Esophagus squamous epithelium (tissue), 5 donors: ENCODE results near the gene ASTN1. TPM values are rescaled to one million over a fixed set of nuclear protein-coding genes. Genes with fewer than 3 reads are reported as not detected.

Experiments used
- DNase-seq: peaks from one replicate; lab custom pipeline; 2025; lab: John Stamatoyannopoulos, UW
- H3K27ac ChIP-seq, 4 donors: fragments of 200-600 bp; sonication (generic); one replicate each; pipeline ENCODE4 v1.5.1; 2016 to 2019; ENCODE audit warnings: mild to moderate bottlenecking in 1 of 4
- H3K27me3 ChIP-seq, 4 donors: fragments of 200-600 bp; sonication (generic); 1 replicate in 3 of 4; 2 replicates in 1 of 4; pipeline versions ENCODE4 v1.5.1 to v1.6.0; 2017 to 2021; ENCODE audit warnings: antibody characterized with exemption in 1 of 4
- H3K36me3 ChIP-seq, 3 donors: fragments of 200-600 bp; sonication (generic); one replicate each; pipeline ENCODE4 v1.5.1; 2016 to 2019
- H3K4me1 ChIP-seq, 3 donors: fragments of 200-600 bp; sonication (generic); one replicate each; pipeline ENCODE4 v1.5.1; 2017 to 2019
- H3K4me3 ChIP-seq, 4 donors: fragments of 200-600 bp; sonication (generic); 1 replicate in 3 of 4; 2 replicates in 1 of 4; pipeline ENCODE4 v1.5.1; 2016 to 2019; ENCODE audit warnings: mild to moderate bottlenecking in 2 of 4, moderate library complexity in 1 of 4
- H3K9me3 ChIP-seq, 3 donors: fragments of 200-600 bp; sonication (generic); one replicate each; pipeline ENCODE4 v1.5.1; 2016 to 2019
- POLR2A ChIP-seq, 4 donors: fragments of 450-650 bp; IDR thresholded peaks; one replicate each; pipeline ENCODE4 v1.6.1; 2017; ENCODE audit warnings: antibody characterized with exemption in 4 of 4, mild to moderate bottlenecking in 4 of 4, moderate library complexity in 3 of 4
- WGBS, 2 donors: methylation state at CpG; one replicate each; pipeline ENCODE4 v1.1.5; 2018; 5-methylcytosine and 5-hydroxymethylcytosine counted together
- intact Hi-C: fragments of 100-400 bp; cut with DNase I; formaldehyde crosslinking; loops from one replicate; pipeline ENCODE4 v1.15.0; 2022
- total RNA-seq, 4 donors: library from RNA; depleted of rRNA; stranded (reverse); fragments of >200 nt; gene quantifications; one replicate each; pipeline ENCODE4 v1.1.0, GENCODE V29; 2016
- TF ChIP-seq, protein P1 (sequence below), 6 experiments: fragments of 450-650 bp in 4 of 6; fragments of 200-600 bp in 2 of 6; sonication (generic) in 2 of 6; IDR thresholded peaks; one replicate each; pipeline ENCODE4 v1.5.1; 2016 to 2019; ENCODE audit warnings: antibody characterized with exemption in 6 of 6, mild to moderate bottlenecking in 4 of 6, moderate library complexity in 4 of 6
- donor health status: DM: yes; HTN: yes; CAD: no.

Gene ASTN1
- total RNA-seq, 4 donors from 2014 or later, result under 0.01 TPM; not detected in 3

DNA sequence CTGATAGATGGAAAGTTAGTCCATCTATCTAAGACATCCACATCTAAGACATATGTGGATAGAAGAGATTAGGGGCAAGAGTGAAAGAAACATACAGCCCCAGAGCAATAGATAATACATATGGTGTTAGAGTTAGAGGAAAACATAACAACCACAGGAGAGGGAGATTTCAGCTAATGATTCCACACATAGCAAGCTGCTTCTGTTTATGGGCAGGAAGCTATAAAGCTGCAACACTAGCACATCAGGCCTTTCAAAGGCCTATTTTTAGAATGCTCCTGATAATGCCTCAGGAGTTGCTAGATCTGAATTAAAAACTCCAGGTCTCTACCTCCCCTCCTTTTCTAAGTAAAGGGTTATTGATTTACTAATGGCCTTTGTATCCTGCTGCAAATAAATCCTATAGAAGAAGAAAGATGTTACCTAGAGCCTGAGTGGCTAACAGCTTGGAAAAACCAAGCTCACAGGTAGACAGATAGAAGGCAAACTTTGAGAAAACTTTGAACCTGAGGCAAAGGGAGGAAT, 42.4 kb upstream of the ASTN1 start:
- Histone ChIP-seq H3K27me3 (no peaks in the 10 kb centered on the region), H3K4me1 (peaks cover 0 to 16% (median 3%) of the 10 kb centered on the region in 3 donors), H3K27ac (no peak overlapping the region), H3K36me3 (no peaks in the 10 kb centered on the region), H3K9me3 (no peaks in the 10 kb centered on the region), H3K4me3 (no peak overlapping the region)
- no peak for DNase-seq
- intact Hi-C loops, result no loop called here
- TF ChIP-seq POLR2A (IDR thresholded peaks at IDR 0.05), result no peak
- TF ChIP-seq, protein P1, sequence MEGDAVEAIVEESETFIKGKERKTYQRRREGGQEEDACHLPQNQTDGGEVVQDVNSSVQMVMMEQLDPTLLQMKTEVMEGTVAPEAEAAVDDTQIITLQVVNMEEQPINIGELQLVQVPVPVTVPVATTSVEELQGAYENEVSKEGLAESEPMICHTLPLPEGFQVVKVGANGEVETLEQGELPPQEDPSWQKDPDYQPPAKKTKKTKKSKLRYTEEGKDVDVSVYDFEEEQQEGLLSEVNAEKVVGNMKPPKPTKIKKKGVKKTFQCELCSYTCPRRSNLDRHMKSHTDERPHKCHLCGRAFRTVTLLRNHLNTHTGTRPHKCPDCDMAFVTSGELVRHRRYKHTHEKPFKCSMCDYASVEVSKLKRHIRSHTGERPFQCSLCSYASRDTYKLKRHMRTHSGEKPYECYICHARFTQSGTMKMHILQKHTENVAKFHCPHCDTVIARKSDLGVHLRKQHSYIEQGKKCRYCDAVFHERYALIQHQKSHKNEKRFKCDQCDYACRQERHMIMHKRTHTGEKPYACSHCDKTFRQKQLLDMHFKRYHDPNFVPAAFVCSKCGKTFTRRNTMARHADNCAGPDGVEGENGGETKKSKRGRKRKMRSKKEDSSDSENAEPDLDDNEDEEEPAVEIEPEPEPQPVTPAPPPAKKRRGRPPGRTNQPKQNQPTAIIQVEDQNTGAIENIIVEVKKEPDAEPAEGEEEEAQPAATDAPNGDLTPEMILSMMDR (IDR thresholded peaks at IDR 0.05), result no peak

DNA sequence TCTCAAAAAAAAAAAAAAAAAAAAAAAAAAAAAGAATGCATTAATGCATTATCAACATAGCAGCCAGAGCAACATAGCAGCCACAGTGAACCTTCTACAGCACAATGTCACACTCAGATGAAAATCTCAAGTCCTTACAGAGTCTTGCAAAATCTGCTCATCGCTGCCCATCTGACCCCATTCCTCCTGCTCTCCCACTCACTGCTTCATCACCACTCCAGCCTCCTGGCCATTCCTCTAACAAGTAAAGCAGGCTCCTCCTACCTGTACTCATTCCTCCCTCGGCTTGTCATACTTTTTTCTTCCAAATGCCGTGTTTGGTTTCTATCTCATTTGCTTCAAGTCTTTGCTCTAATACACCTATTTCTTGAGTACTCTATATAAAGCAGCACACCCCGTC, 35.8 kb upstream of the ASTN1 start:
- Histone ChIP-seq H3K27me3 (peaks cover 0 to 2% (median 0%) of the 10 kb centered on the region in 4 donors), H3K36me3 (no peaks in the 10 kb centered on the region), H3K4me1 (no peaks in the 10 kb centered on the region), H3K27ac (no peak overlapping the region), H3K4me3 (no peak overlapping the region), H3K9me3 (no peaks in the 10 kb centered on the region)
- TF ChIP-seq, protein P1 (IDR thresholded peaks at IDR 0.05), result no peak
- TF ChIP-seq POLR2A (IDR thresholded peaks at IDR 0.05), result no peak
- DNase-seq, result no peak
- 69 to 73% methylated on average over 4 of the region's 4 CpGs for WGBS, 2 donors
- intact Hi-C loops, result no loop called here

DNA sequence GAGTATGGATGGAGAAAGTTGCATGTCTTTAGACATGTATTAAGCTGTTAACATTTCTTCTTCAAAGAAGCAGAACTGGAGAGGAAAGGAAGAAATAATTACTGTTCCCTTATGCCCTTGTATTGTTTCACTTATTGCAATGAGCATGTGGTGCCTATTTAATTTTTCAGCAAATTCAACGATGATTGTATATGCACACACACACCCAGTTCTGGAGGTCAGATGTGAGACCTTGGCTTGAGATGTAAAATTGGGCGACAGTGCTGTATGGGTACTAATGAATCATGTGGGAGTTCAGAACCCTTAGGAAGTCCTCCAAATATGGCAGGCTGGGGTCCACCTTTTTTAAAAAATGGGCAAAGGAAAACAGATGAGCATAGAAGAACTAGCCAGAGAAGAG, 33.7 kb upstream of the ASTN1 start:
- H3K4me3 ChIP-seq, result no peak overlapping the region
- 83 to 95% methylated on average over 2 of the region's 2 CpGs for WGBS, 2 donors
- H3K27ac ChIP-seq, result no peak overlapping the region
- intact Hi-C loops, result no loop called here
- no peaks in the 10 kb centered on the region for H3K36me3 ChIP-seq
- H3K4me1 ChIP-seq, result no peaks in the 10 kb centered on the region
- no peak for DNase-seq
- H3K27me3 ChIP-seq, result peaks cover 0 to 13% (median 0%) of the 10 kb centered on the region in 4 donors
- no peaks in the 10 kb centered on the region for H3K9me3 ChIP-seq
- TF ChIP-seq, protein P1 (IDR thresholded peaks at IDR 0.05), result no peak
- no peak for TF ChIP-seq POLR2A (IDR thresholded peaks at IDR 0.05)

DNA sequence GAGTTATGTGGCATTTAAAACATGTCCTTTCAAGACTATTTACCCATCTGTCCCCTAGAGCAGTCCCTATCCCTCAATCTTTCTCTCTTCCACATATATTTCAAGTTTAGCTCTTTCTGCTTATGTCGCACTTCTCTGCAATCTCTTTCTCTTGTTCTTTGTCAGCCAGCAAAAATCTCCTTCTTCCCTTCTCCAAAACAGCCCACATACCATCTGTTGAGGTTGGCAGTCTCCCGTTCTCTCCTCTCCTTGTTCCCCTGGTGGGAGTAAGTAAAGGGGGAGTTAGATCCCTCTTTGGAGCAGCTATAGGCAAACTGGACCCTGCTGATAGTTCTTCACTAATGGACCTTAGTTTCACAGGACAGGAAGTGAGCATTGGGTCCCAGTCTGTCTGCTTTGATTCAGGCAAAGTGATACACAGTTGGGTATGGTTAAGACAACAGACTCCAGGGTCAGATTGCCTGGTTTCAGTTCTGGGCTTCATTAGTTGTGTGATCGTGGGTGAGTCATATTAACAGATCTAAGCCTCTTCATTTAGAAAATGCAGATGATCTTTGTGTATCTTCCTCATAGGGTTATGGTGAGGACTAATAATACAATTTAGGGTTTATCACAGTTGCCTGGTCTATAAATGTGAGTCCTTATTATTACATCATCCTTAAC, 25.9 kb upstream of the ASTN1 start:
- Histone ChIP-seq H3K36me3 (no peaks in the 10 kb centered on the region), H3K9me3 (no peaks in the 10 kb centered on the region), H3K27ac (no peak overlapping the region), H3K27me3 (peaks cover 0 to 23% (median 0%) of the 10 kb centered on the region in 4 donors), H3K4me3 (no peak overlapping the region), H3K4me1 (no peaks in the 10 kb centered on the region)
- no peak for DNase-seq
- intact Hi-C loops, result no loop called here
- 54 to 66% methylated on average over 3 of the region's 3 CpGs for WGBS, 2 donors
- no peak for TF ChIP-seq POLR2A (IDR thresholded peaks at IDR 0.05)
- TF ChIP-seq, protein P1 (IDR thresholded peaks at IDR 0.05), result no peak

DNA sequence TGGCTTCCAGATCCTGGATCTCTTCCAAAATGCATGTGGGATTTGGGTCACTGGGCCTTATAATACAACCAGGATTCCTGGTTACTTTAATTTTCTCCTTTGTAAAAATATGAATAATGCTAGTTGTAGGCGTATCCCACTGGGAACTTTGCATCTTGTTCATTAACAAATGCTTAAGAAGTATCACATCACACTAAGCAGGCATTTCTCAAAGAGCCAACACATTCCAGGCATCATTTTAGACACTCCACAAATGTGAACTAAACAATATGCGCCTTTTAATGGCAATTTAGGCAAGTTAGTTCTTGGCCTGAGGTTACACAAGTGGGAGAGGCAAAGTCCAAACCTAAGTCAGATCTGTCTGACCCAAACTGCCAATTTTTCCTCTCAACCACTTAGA, 22.1 kb upstream of the ASTN1 start:
- 93 to 95% methylated on average over 2 of the region's 2 CpGs for WGBS, 2 donors
- DNase-seq, result no peak
- Histone ChIP-seq H3K4me1 (peaks cover 0 to 5% (median under 1%) of the 10 kb centered on the region in 3 donors), H3K4me3 (no peak overlapping the region), H3K27me3 (peaks cover 0 to 28% (median 0%) of the 10 kb centered on the region in 4 donors), H3K27ac (no peak overlapping the region), H3K36me3 (no peaks in the 10 kb centered on the region), H3K9me3 (no peaks in the 10 kb centered on the region)
- intact Hi-C loops, result loop anchor here (5.0 kb wide), 1 partner anchor 761 kb away; no protein-coding TSS in a partner anchor
- TF ChIP-seq POLR2A (IDR thresholded peaks at IDR 0.05), result no peak
- TF ChIP-seq, protein P1 (IDR thresholded peaks at IDR 0.05), result no peak
